WTC11 (cell line): ENCODE data around the gene KCND3. TPM values are rescaled to one million over a fixed set of nuclear protein-coding genes. Genes with fewer than 3 reads are reported as not detected.

Experiments used
- ATAC-seq: fragments of 200-7000 bp; cut with Tn5 transposase; 2 replicates; pipeline ENCODE4 v1.10.0; 2021; ENCODE audit warnings: mild to moderate bottlenecking, moderate library complexity
- CTCF ChIA-PET: fragments of 300-600 bp; sonication (Branson Sonifier 250); formaldehyde crosslinking; loops from one replicate; lab custom pipeline; 2021; ENCODE audit warnings: antibody characterized with exemption; lab: Charles Lee
- POLR2A ChIA-PET: fragments of 350-600 bp; sonication (Branson Sonifier 250); formaldehyde crosslinking; loops from one replicate; lab custom pipeline; 2021; ENCODE audit warnings: antibody characterized with exemption; lab: Charles Lee
- DNase-seq: peaks from one replicate; pipeline ENCODE4 v3.0.0; 2021; ENCODE audit warnings: low spot score
- H3K27ac Mint-ChIP-seq: 2 replicates; pipeline ENCODE4 v1.8.0; 2021; ENCODE audit warnings: mixed read lengths
- H3K27me3 Mint-ChIP-seq: 2 replicates; pipeline ENCODE4 v1.8.0; 2021; ENCODE audit warnings: low read depth, mild to moderate bottlenecking, moderate library complexity, mixed read lengths
- H3K36me3 Mint-ChIP-seq: 2 replicates; pipeline ENCODE4 v1.8.0; 2021; ENCODE audit warnings: mixed read lengths
- H3K4me1 Mint-ChIP-seq: 2 replicates; pipeline ENCODE4 v1.8.0; 2022; ENCODE audit warnings: mixed read lengths
- H3K4me3 Mint-ChIP-seq: 2 replicates; pipeline ENCODE4 v1.8.0; 2021; ENCODE audit warnings: mild to moderate bottlenecking, moderate library complexity, mixed read lengths
- H3K9me3 Mint-ChIP-seq: 2 replicates; pipeline ENCODE4 v1.8.0; 2021; ENCODE audit warnings: mixed read lengths
- FOXJ3 ChIP-seq: sonication (generic); formaldehyde crosslinking; IDR thresholded peaks from 2 replicates; pipeline ENCODE4 v1.9.0; 2021; ENCODE audit warnings: missing genetic modification reagents, mild to moderate bottlenecking, borderline replicate concordance
- JAZF1 ChIP-seq: fragments of 250-450 bp; sonication (Bioruptor Pico); IDR thresholded peaks from 2 replicates; pipeline ENCODE4 v1.9.0; 2021; ENCODE audit warnings: moderate library complexity, mild to moderate bottlenecking, inconsistent platforms
- MXD4 ChIP-seq: fragments of 250-450 bp; sonication (Bioruptor Pico); IDR thresholded peaks from 2 replicates; pipeline ENCODE4 v1.8.0; 2021; ENCODE audit warnings: mild to moderate bottlenecking, moderate library complexity, borderline replicate concordance
- NFE2L1 ChIP-seq: sonication (generic); formaldehyde crosslinking; IDR thresholded peaks from 2 replicates; pipeline ENCODE4 v1.8.1; 2023; ENCODE audit warnings: missing genetic modification reagents
- SP1 ChIP-seq: sonication (generic); formaldehyde crosslinking; conservative IDR thresholded peaks from 2 replicates; pipeline ENCODE4 v1.8.1; 2022; ENCODE audit warnings: missing genetic modification reagents
- ZNF263 ChIP-seq: sonication (generic); formaldehyde crosslinking; IDR thresholded peaks from 2 replicates; pipeline ENCODE4 v1.8.1; 2022; ENCODE audit warnings: low read depth, mild to moderate bottlenecking, moderate library complexity, missing genetic modification reagents
- ZNF396 ChIP-seq: fragments of 250-450 bp; sonication (Bioruptor Pico); IDR thresholded peaks from 2 replicates; pipeline ENCODE4 v1.8.0; 2021; ENCODE audit warnings: mild to moderate bottlenecking, moderate library complexity, borderline replicate concordance
- total RNA-seq: library from RNA; stranded (reverse); gene quantifications from 3 replicates; pipeline ENCODE4 v1.2.3, GENCODE V29; 2021
- TF ChIP-seq, protein P1 (sequence below): fragments of 250-450 bp; sonication (Bioruptor Pico); conservative IDR thresholded peaks from 2 replicates; pipeline ENCODE4 v1.9.0; 2021; ENCODE audit warnings: mild to moderate bottlenecking
- TF ChIP-seq, protein P2 (sequence below): sonication (generic); formaldehyde crosslinking; IDR thresholded peaks from 2 replicates; pipeline ENCODE4 v1.8.1; 2023; ENCODE audit warnings: mild to moderate bottlenecking, missing genetic modification reagents, moderate library complexity
- TF ChIP-seq, protein P3 (sequence below): sonication (generic); formaldehyde crosslinking; IDR thresholded peaks from 2 replicates; pipeline ENCODE4 v1.8.1; 2023; ENCODE audit warnings: mild to moderate bottlenecking, moderate library complexity, missing genetic modification reagents
- TF ChIP-seq, protein P4 (sequence below): sonication (generic); formaldehyde crosslinking; IDR thresholded peaks from 2 replicates; pipeline ENCODE4 v1.8.1; 2023; ENCODE audit warnings: mild to moderate bottlenecking, missing genetic modification reagents, moderate library complexity
- TF ChIP-seq, protein P5 (sequence below): sonication (generic); formaldehyde crosslinking; IDR thresholded peaks from 2 replicates; pipeline ENCODE4 v1.8.1; 2022; ENCODE audit warnings: mild to moderate bottlenecking, missing genetic modification reagents, moderate library complexity, borderline replicate concordance
- TF ChIP-seq, protein P6 (sequence below): fragments of 250-450 bp; sonication (Bioruptor Pico); IDR thresholded peaks from 2 replicates; pipeline ENCODE4 v1.9.0; 2021; ENCODE audit warnings: mild to moderate bottlenecking
- TF ChIP-seq, protein P7 (sequence below): sonication (generic); formaldehyde crosslinking; IDR thresholded peaks from 2 replicates; pipeline ENCODE4 v1.8.0; 2023; ENCODE audit warnings: mild to moderate bottlenecking, missing genetic modification reagents
- TF ChIP-seq, protein P8 (sequence below): sonication (generic); formaldehyde crosslinking; IDR thresholded peaks from 2 replicates; pipeline ENCODE4 v1.8.0; 2022; ENCODE audit warnings: mild to moderate bottlenecking, missing genetic modification reagents

Gene KCND3
- total RNA-seq, 1 experiment from 2014 or later, result 0.35 TPM

DNA sequence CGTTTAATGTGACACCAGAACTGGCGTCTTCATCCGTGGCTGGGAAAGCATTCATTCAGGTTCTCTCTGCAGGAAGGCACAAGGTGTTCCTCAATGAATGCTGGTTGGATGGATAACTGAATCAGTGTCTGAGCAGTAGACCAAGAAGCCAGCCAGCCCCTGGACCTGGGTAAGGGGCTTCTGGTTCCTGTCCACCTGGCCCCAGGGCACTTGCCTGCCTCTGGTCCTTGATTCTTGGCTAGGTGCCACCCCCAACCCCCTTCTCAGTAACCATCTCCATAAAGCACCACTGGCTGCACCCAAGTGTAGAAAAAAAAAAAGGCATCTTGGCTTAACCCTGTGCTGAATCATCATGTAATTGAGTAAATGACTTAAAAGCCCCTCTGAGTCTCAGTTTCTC, 59.1 kb downstream of the KCND3 start (continued):
- no peak for TF ChIP-seq ZNF263 (CRISPR knock-in tag)
- TF ChIP-seq FOXJ3 (CRISPR knock-in tag), result no peak
- TF ChIP-seq SP1, result no peak
- TF ChIP-seq, protein P1, sequence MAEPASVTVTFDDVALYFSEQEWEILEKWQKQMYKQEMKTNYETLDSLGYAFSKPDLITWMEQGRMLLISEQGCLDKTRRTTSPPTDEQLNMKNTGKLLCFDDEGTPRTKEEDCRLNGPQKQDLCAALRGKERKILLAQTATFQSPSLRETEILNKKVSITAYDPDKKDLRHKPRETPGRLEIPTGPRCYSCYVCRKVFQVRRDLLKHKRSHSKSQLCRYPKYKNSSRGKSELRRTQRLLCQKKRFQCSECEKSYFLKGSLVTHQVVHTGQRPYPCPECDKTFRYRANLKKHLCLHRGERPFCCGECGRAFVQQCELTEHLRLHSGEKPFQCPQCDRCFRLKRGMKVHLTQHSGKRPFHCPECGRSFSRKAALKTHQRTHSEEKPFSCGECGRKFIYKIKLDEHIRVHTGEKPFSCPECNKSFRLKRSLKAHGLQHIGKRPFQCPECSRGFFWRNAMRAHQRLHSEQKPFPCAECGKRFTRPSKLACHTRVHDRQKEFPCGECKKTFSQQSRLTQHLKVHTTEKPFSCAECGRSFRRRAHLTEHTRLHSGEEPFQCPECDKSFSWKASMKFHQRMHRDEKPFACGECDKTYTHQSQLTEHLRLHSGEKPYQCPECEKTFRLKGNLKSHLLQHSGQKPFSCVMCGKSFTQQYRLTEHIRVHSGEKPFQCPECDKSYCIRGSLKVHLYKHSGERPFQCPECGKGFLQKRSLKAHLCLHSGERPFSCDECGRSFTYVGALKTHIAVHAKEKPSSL (CRISPR knock-in tag), result no peak
- TF ChIP-seq ZNF396 (CRISPR knock-in tag), result no peak
- TF ChIP-seq JAZF1 (CRISPR knock-in tag), result no peak

DNA sequence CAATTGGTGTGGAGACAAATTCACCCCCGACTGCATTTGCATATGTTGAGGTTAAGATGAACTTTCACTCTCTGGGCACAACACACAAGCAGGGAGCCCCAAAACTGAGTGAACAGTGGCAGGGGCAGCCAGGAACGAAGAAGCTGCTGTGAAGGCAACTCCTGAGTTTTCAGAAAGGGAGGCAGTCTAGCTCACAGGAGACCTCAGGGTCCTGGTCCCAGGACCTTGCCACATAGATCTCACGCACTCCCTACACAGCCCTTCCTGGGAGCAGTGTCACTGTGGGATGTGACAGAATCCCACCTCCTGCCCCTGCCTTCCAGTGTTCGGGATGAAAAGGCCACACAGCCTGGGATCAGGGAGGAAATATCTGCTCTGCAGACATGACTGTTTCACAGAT, 60.9 kb downstream of the KCND3 start:
- CTCF ChIA-PET, result no interaction called here
- H3K27me3 Mint-ChIP-seq, result no peaks in the 10 kb centered on the region
- no peak overlapping the region for H3K27ac Mint-ChIP-seq
- H3K36me3 Mint-ChIP-seq, result no peaks in the 10 kb centered on the region
- DNase-seq (no peak), ATAC-seq (no peak)
- POLR2A ChIA-PET, result interaction anchor here (0.6 kb wide), 1 partner anchor 80 kb away, joined by 6 read pairs; no protein-coding TSS in a partner anchor
- H3K9me3 Mint-ChIP-seq, result no peaks in the 10 kb centered on the region
- no peak overlapping the region for H3K4me3 Mint-ChIP-seq
- H3K4me1 Mint-ChIP-seq, result peaks cover 12% of the 10 kb centered on the region
- no peak for TF ChIP-seq MXD4 (CRISPR knock-in tag)
- TF ChIP-seq, protein P1 (CRISPR knock-in tag), result no peak
- no peak for TF ChIP-seq NFE2L1 (CRISPR knock-in tag)
- TF ChIP-seq, protein P2, sequence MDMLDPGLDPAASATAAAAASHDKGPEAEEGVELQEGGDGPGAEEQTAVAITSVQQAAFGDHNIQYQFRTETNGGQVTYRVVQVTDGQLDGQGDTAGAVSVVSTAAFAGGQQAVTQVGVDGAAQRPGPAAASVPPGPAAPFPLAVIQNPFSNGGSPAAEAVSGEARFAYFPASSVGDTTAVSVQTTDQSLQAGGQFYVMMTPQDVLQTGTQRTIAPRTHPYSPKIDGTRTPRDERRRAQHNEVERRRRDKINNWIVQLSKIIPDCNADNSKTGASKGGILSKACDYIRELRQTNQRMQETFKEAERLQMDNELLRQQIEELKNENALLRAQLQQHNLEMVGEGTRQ (CRISPR knock-in tag), result no peak
- TF ChIP-seq, protein P3, sequence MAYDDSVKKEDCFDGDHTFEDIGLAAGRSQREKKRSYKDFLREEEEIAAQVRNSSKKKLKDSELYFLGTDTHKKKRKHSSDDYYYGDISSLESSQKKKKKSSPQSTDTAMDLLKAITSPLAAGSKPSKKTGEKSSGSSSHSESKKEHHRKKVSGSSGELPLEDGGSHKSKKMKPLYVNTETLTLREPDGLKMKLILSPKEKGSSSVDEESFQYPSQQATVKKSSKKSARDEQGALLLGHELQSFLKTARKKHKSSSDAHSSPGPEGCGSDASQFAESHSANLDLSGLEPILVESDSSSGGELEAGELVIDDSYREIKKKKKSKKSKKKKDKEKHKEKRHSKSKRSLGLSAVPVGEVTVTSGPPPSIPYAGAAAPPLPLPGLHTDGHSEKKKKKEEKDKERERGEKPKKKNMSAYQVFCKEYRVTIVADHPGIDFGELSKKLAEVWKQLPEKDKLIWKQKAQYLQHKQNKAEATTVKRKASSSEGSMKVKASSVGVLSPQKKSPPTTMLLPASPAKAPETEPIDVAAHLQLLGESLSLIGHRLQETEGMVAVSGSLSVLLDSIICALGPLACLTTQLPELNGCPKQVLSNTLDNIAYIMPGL (CRISPR knock-in tag), result no peak
- TF ChIP-seq, protein P4, sequence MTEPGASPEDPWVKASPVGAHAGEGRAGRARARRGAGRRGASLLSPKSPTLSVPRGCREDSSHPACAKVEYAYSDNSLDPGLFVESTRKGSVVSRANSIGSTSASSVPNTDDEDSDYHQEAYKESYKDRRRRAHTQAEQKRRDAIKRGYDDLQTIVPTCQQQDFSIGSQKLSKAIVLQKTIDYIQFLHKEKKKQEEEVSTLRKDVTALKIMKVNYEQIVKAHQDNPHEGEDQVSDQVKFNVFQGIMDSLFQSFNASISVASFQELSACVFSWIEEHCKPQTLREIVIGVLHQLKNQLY (CRISPR knock-in tag), result no peak
- TF ChIP-seq, protein P5, sequence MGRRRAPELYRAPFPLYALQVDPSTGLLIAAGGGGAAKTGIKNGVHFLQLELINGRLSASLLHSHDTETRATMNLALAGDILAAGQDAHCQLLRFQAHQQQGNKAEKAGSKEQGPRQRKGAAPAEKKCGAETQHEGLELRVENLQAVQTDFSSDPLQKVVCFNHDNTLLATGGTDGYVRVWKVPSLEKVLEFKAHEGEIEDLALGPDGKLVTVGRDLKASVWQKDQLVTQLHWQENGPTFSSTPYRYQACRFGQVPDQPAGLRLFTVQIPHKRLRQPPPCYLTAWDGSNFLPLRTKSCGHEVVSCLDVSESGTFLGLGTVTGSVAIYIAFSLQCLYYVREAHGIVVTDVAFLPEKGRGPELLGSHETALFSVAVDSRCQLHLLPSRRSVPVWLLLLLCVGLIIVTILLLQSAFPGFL (CRISPR knock-in tag), result no peak
- TF ChIP-seq, protein P6, sequence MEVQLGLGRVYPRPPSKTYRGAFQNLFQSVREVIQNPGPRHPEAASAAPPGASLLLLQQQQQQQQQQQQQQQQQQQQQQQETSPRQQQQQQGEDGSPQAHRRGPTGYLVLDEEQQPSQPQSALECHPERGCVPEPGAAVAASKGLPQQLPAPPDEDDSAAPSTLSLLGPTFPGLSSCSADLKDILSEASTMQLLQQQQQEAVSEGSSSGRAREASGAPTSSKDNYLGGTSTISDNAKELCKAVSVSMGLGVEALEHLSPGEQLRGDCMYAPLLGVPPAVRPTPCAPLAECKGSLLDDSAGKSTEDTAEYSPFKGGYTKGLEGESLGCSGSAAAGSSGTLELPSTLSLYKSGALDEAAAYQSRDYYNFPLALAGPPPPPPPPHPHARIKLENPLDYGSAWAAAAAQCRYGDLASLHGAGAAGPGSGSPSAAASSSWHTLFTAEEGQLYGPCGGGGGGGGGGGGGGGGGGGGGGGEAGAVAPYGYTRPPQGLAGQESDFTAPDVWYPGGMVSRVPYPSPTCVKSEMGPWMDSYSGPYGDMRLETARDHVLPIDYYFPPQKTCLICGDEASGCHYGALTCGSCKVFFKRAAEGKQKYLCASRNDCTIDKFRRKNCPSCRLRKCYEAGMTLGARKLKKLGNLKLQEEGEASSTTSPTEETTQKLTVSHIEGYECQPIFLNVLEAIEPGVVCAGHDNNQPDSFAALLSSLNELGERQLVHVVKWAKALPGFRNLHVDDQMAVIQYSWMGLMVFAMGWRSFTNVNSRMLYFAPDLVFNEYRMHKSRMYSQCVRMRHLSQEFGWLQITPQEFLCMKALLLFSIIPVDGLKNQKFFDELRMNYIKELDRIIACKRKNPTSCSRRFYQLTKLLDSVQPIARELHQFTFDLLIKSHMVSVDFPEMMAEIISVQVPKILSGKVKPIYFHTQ (CRISPR knock-in tag), result no peak
- TF ChIP-seq, protein P7, sequence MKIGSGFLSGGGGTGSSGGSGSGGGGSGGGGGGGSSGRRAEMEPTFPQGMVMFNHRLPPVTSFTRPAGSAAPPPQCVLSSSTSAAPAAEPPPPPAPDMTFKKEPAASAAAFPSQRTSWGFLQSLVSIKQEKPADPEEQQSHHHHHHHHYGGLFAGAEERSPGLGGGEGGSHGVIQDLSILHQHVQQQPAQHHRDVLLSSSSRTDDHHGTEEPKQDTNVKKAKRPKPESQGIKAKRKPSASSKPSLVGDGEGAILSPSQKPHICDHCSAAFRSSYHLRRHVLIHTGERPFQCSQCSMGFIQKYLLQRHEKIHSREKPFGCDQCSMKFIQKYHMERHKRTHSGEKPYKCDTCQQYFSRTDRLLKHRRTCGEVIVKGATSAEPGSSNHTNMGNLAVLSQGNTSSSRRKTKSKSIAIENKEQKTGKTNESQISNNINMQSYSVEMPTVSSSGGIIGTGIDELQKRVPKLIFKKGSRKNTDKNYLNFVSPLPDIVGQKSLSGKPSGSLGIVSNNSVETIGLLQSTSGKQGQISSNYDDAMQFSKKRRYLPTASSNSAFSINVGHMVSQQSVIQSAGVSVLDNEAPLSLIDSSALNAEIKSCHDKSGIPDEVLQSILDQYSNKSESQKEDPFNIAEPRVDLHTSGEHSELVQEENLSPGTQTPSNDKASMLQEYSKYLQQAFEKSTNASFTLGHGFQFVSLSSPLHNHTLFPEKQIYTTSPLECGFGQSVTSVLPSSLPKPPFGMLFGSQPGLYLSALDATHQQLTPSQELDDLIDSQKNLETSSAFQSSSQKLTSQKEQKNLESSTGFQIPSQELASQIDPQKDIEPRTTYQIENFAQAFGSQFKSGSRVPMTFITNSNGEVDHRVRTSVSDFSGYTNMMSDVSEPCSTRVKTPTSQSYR, result no peak
- TF ChIP-seq ZNF396 (CRISPR knock-in tag), result no peak
- TF ChIP-seq, protein P8, sequence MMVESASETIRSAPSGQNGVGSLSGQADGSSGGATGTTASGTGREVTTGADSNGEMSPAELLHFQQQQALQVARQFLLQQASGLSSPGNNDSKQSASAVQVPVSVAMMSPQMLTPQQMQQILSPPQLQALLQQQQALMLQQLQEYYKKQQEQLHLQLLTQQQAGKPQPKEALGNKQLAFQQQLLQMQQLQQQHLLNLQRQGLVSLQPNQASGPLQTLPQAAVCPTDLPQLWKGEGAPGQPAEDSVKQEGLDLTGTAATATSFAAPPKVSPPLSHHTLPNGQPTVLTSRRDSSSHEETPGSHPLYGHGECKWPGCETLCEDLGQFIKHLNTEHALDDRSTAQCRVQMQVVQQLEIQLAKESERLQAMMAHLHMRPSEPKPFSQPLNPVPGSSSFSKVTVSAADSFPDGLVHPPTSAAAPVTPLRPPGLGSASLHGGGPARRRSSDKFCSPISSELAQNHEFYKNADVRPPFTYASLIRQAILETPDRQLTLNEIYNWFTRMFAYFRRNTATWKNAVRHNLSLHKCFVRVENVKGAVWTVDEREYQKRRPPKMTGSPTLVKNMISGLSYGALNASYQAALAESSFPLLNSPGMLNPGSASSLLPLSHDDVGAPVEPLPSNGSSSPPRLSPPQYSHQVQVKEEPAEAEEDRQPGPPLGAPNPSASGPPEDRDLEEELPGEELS (CRISPR knock-in tag), result no peak
- no peak for TF ChIP-seq SP1
- TF ChIP-seq, all 79 proteins: peak for 0
